Endothelial cell of hepatic sinusoid (primary cell): ENCODE data around the gene TUFT1.
"Not testable (repeated sequence)": the region's sequence is repeated elsewhere in the genome, so short reads cannot be mapped to it uniquely, and the experiment has no call there.

Experiments
- in situ Hi-C: cut with HindIII; loops from 2 replicates; pipeline ENCODE4 v1.10.0; 2017; ENCODE audit warnings: low sequenced_read_pairs

TUFT1 gene

GRCh38 chr1:151512326-151512725 lies 27.8 kb upstream of the TUFT1 start:
- in situ Hi-C loops: no loop called here

GRCh38 chr1:151512801-151513625 lies 27.1 kb upstream of the TUFT1 start:
- in situ Hi-C loops: no loop called here

- in situ Hi-C loops: no loop called here
Observed at GRCh38 chr1:151513626-151514121, 26.4 kb upstream of the TUFT1 start.

DNA sequence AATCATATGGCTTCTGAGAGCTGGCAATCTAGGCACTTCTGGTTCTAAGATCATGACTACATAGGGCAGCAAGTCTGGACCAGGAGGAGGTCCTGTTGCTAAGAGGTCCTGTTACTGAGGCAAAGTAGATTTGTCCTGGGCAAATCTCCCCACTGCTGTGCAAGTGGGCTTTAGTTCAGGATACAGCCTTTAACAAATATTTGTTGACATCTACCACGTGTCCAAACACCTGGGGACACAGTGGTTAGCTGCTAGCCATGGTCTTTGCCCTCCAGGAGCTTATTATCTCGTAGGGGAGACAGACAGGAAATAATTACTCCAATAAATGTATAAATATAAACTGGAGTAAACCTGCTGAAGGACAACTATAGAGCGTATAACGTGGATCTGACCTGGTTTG lies 25.7 kb upstream of the TUFT1 start:
- in situ Hi-C loops: no loop called here

DNA sequence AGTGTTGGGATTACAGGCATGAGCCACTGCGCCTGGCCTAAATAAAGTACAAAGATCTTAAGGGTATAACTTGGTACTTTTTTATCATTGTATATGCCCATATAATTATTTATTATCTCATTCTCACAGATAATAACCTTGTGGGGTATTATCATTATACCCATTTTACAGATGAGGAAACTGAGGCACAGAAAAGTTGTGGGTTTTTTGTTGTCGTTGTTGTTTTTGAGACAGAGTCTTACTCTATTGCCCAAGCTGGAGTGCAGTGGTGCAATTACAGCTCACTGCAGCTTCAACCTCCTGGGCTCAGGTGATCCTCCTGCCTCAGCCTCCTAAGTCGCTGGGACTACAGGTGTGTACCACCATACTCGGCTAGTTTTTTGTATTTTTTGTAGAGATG lies 24.8 kb upstream of the TUFT1 start:
- in situ Hi-C loops: no loop called here

DNA sequence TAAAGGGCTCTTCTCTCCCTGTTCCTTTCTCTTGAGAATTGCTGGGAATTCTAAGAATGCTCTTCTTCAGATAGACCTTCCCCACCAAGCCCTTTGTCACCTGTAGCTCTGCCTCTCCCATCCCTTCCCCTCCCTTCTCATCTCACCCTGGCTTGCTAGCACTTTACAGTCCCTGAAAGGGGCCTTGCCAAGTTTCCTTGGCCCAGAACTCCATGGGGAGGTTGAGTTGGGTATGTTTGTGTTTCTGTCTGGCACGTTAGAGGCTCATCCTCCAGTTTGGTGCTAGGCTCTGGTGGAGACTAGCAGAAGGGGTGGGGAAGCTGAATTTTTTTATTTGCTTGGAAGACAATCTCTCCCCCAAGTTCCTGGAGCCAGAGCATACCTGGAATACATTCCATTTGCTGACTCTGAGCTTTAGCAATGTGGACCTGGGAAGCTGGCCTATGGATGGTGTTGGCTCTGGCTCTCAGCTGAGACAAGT lies 24.0 kb upstream of the TUFT1 start:
- in situ Hi-C loops: no loop called here

- in situ Hi-C loops: no loop called here
Observed at GRCh38 chr1:151518431-151518830, 21.7 kb upstream of the TUFT1 start.

DNA sequence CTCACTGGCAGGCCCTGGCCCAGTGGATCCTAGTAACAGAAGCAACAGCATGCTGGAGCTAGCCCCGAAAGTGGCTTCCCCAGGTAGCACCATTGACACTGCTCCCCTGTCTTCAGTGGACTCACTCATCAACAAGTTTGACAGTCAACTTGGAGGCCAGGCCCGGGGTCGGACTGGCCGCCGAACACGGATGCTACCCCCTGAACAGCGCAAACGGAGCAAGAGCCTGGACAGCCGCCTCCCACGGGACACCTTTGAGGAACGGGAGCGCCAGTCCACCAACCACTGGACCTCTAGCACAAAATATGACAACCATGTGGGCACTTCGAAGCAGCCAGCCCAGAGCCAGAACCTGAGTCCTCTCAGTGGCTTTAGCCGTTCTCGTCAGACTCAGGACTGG lies 21.2 kb upstream of the TUFT1 start:
- in situ Hi-C loops: no loop called here

- in situ Hi-C loops: no loop called here
Observed at GRCh38 chr1:151519667-151520066, 20.4 kb upstream of the TUFT1 start.

DNA sequence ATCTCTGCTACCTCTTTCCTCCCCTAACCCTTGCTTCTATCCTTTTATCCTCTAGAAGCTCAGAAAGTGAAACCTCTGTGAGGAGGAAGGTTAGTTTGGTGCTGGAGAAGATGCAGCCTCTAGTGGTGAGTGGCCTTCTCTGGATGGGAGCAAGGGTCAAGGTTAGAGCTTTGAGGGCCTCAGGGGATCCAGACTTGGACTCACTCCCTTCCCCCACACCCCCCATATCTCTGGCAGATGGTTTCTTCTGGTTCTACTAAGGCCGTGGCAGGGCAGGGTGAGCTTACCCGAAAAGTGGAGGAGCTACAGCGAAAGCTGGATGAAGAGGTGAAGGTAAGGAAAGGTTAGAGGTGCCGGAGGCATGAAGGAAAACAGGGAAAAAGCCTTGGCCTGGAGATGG lies 19.8 kb upstream of the TUFT1 start:
- in situ Hi-C loops: no loop called here

- in situ Hi-C loops: not testable (repeated sequence)
Observed at GRCh38 chr1:151522427-151522826, 17.7 kb upstream of the TUFT1 start.

- in situ Hi-C loops: no loop called here
Observed at GRCh38 chr1:151523326-151523725, 16.8 kb upstream of the TUFT1 start.

DNA sequence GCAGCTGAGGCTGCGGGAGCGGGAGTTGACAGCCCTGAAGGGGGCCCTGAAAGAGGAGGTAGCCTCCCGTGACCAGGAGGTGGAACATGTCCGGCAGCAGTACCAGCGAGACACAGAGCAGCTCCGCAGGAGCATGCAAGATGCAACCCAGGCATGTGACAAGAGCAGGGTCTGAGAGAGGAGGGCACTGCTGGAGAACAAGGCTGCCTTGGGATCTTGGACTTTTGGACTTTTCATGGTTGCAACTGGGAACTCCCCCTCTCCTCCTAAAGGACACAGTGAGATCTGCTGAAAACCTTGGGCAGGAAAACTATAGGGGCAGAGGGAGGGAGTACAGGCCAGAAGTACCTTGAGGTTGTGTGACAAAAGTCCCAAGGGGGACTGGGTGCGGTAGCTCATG lies 15.4 kb upstream of the TUFT1 start:
- in situ Hi-C loops: no loop called here

- in situ Hi-C loops: no loop called here
Observed at GRCh38 chr1:151526735-151527525, 13.2 kb upstream of the TUFT1 start.

DNA sequence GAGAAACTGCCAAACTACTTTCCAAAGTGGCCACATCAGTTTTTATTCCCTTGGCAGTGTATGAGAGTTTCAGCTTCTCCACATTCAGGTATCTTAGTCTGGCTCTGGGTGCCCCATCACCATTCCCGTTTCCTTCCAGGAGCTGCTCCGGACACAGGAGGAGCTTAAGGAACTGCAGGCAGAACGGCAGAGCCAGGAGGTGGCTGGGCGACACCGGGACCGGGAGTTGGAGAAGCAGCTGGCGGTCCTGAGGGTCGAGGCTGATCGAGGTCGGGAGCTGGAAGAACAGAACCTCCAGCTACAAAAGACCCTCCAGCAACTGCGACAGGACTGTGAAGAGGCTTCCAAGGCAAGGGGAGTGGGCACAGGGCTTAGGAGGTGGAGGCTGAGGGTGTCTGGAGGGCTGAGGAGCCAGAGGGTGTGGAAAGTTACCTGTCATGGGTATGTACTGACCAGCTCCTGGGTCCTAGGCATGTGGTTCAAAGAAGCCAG lies 10.9 kb upstream of the TUFT1 start:
- in situ Hi-C loops: no loop called here

DNA sequence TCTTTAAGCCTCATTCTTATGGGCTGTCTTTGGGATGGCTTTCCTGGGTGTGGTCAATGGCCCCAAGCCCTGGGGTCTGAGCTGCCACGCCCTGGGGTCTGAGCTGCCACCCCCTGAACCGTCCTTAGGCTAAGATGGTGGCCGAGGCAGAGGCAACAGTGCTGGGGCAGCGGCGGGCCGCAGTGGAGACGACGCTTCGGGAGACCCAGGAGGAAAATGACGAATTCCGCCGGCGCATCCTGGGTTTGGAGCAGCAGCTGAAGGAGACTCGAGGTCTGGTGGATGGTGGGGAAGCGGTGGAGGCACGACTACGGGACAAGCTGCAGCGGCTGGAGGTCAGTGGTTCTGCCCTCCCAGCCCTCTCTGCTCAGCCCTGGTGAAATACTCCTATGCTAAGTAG lies 10.3 kb upstream of the TUFT1 start:
- in situ Hi-C loops: no loop called here

DNA sequence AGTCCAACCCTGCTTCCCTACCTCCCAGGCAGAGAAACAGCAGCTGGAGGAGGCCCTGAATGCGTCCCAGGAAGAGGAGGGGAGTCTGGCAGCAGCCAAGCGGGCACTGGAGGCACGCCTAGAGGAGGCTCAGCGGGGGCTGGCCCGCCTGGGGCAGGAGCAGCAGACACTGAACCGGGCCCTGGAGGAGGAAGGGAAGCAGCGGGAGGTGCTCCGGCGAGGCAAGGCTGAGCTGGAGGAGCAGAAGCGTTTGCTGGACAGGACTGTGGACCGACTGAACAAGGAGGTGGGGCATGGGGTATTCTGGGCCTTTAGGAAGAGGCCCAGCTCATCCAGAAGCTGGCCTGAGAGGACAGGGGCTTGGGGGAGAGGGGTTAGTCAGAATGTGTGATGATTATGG lies 9.6 kb upstream of the TUFT1 start:
- in situ Hi-C loops: no loop called here

DNA sequence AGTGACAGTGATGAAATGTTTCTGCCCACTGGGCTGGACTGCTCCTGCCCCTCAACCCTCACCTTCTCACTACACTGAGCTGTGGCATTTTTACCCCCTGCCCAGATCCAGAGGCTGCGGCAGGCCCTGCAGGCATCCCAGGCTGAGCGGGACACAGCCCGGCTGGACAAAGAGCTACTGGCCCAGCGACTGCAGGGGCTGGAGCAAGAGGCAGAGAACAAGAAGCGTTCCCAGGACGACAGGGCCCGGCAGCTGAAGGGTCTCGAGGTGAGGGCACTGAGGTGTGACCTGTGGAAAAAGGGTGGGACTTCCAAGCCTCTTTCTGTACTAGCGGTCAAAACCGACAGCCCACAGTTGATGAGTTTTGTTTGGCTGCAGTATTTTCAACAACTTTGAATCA lies 6.2 kb upstream of the TUFT1 start:
- in situ Hi-C loops: no loop called here

- in situ Hi-C loops: loop anchor here (5.0 kb wide), 1 partner anchor 48 kb away; no protein-coding TSS in a partner anchor
Observed at GRCh38 chr1:151534662-151535278, 5.3 kb upstream of the TUFT1 start.

- in situ Hi-C loops: loop anchor here (5.0 kb wide), 1 partner anchor 47 kb away; no protein-coding TSS in a partner anchor
Observed at GRCh38 chr1:151535326-151536271, 4.5 kb upstream of the TUFT1 start.
